GM18507 (cell line): ENCODE data around the gene ADORA3.
A peak's percentile ranks its signal among the peaks of the same experiment; 100 is the strongest.
"Not testable (repeated sequence)": the region's sequence is repeated elsewhere in the genome, so short reads cannot be mapped to it uniquely, and the experiment has no call there.

Experiments used
- DNase-seq: peaks from one replicate; pipeline ENCODE4 v3.0.0; 2011; ENCODE audit warnings: low read depth; ENCODE audit not compliant: insufficient read length; ENCODE audit errors: extremely low spot score
- FAIRE-seq: peaks from 2 replicates; lab custom pipeline; 2011; peaks lifted over from hg19 to GRCh38; lab: Jason Lieb, UNC

ADORA3 gene

GRCh38 chr1:111503585-111504060 lies at the start of gene ADORA3, which contains the start of gene TMIGD3:
Gene ADORA3, minus strand, starts transcription at chr1:111503633. Its CDS starts 279 bp downstream, at chr1:111503354.
Gene TMIGD3, minus strand, starts transcription at chr1:111503633. Its CDS starts 279 bp downstream, at chr1:111503354.
- FAIRE-seq, result peak; percentile 50

GRCh38 chr1:111553196-111553595 lies 49.8 kb upstream of the ADORA3 start:
- FAIRE-seq, result no peak
- DNase-seq, result no peak

More at GRCh38 chr1:111503585-111504060, at the start of gene ADORA3, which contains the start of gene TMIGD3:
- no peak for DNase-seq

- DNase-seq (no peak), FAIRE-seq (no peak)
These were observed 49.2 kb upstream of the ADORA3 start for GRCh38 chr1:111552587-111552986.

- DNase-seq (no peak), FAIRE-seq (no peak)
These were observed 48.4 kb upstream of the ADORA3 start for GRCh38 chr1:111551623-111552411.

GRCh38 chr1:111547786-111548185 lies 44.4 kb upstream of the ADORA3 start:
- not testable (repeated sequence) for FAIRE-seq, DNase-seq

GRCh38 chr1:111542187-111542586 lies 38.8 kb upstream of the ADORA3 start:
- no peak for DNase-seq
- no peak for FAIRE-seq

- DNase-seq (no peak), FAIRE-seq (no peak)
These were observed 38.3 kb upstream of the ADORA3 start for GRCh38 chr1:111541721-111542120.

- DNase-seq (no peak), FAIRE-seq (no peak)
These were observed 37.5 kb upstream of the ADORA3 start for GRCh38 chr1:111540928-111541327.

GRCh38 chr1:111538343-111539025 lies 35.1 kb upstream of the ADORA3 start:
- no peak for DNase-seq
- no peak for FAIRE-seq

GRCh38 chr1:111535256-111536191 lies 32.1 kb upstream of the ADORA3 start:
- DNase-seq (no peak), FAIRE-seq (no peak)

GRCh38 chr1:111520053-111520452 lies 16.6 kb upstream of the ADORA3 start:
- FAIRE-seq (no peak), DNase-seq (no peak)

GRCh38 chr1:111517469-111518225 lies 14.2 kb upstream of the ADORA3 start:
- FAIRE-seq (peak; percentile 26), DNase-seq (no peak)

GRCh38 chr1:111516005-111516535 lies 12.6 kb upstream of the ADORA3 start:
- DNase-seq (peak; percentile 35), FAIRE-seq (peak; percentile 65)

GRCh38 chr1:111515291-111516004 lies 12.0 kb upstream of the ADORA3 start:
- FAIRE-seq (no peak), DNase-seq (no peak)

GRCh38 chr1:111513410-111514020 lies 10.1 kb upstream of the ADORA3 start:
- FAIRE-seq (no peak), DNase-seq (no peak)

GRCh38 chr1:111512931-111513330 lies 9.5 kb upstream of the ADORA3 start:
- DNase-seq (no peak), FAIRE-seq (no peak)

GRCh38 chr1:111512132-111512889 lies 8.9 kb upstream of the ADORA3 start:
- FAIRE-seq, result no peak
- no peak for DNase-seq
